DOHH2 (cell line): Measurements from ENCODE around the gene CATSPER3.

Source experiments
- CTCF ChIP-seq: fragments of 200-600 bp; sonication (generic); IDR thresholded peaks from one replicate; pipeline ENCODE4 v1.5.1; 2014; ENCODE audit warnings: antibody characterized with exemption, mild to moderate bottlenecking, low read depth, low read length; ENCODE audit not compliant: poor library complexity, severe bottlenecking
- EZH2phosphoT487 ChIP-seq: fragments of 200-600 bp; sonication (generic); IDR thresholded peaks from 2 replicates; pipeline ENCODE4 v1.6.1; 2017; ENCODE audit warnings: borderline replicate concordance, mild to moderate bottlenecking, antibody characterized with exemption, low read length, moderate library complexity, mixed read lengths

- TF ChIP-seq CTCF (no peak), EZH2phosphoT487 (no peak)
Measured at GRCh38 chr5:135008556-135008955, 40.8 kb downstream of the CATSPER3 start.
